HepG2 (cell line): ENCODE measurements around the gene ETFA. TPM values are rescaled to one million over a fixed set of nuclear protein-coding genes. Genes with fewer than 3 reads are reported as not detected.

Source experiments
- ARNT ChIP-seq: fragments of 450-650 bp; IDR thresholded peaks from 2 replicates; pipeline ENCODE4 v1.6.1; 2017
- BCL6 ChIP-seq: IDR thresholded peaks from 2 replicates; pipeline ENCODE4 v1.6.1; 2016; ENCODE audit warnings: missing genetic modification reagents, missing compliant biosample characterization
- BRD4 ChIP-seq: sonication (generic); formaldehyde crosslinking; IDR thresholded peaks from 2 replicates; pipeline ENCODE4 v1.4.0; 2020; ENCODE audit warnings: missing genetic modification reagents
- CEBPB ChIP-seq: IDR thresholded peaks from 2 replicates; pipeline ENCODE4 v1.6.1; 2011; ENCODE audit warnings: low read depth, low read length, improper control_type of control experiment, borderline replicate concordance
- DMTF1 ChIP-seq: sonication (generic); formaldehyde crosslinking; IDR thresholded peaks from 2 replicates; pipeline ENCODE4 v1.4.0; 2020; ENCODE audit warnings: mild to moderate bottlenecking, missing genetic modification reagents
- GPN1 ChIP-seq: sonication (generic); formaldehyde crosslinking; IDR thresholded peaks from 2 replicates; pipeline ENCODE4 v1.5.1; 2020; ENCODE audit warnings: missing genetic modification reagents, borderline replicate concordance
- HMG20B ChIP-seq: conservative IDR thresholded peaks from 2 replicates; pipeline ENCODE4 v1.6.1; 2016; ENCODE audit warnings: missing genetic modification reagents, missing compliant biosample characterization
- HOXA5 ChIP-seq: sonication (generic); formaldehyde crosslinking; IDR thresholded peaks from 2 replicates; pipeline ENCODE4 v1.4.0; 2020; ENCODE audit warnings: missing genetic modification reagents
- MIER3 ChIP-seq: IDR thresholded peaks from 2 replicates; pipeline ENCODE4 v1.6.1; 2016; ENCODE audit warnings: missing compliant biosample characterization, borderline replicate concordance
- MLLT10 ChIP-seq: sonication (generic); formaldehyde crosslinking; IDR thresholded peaks from 2 replicates; pipeline ENCODE4 v1.4.0; 2020; ENCODE audit warnings: missing genetic modification reagents
- NBN ChIP-seq: fragments of 450-650 bp; conservative IDR thresholded peaks from 2 replicates; pipeline ENCODE4 v1.6.1; 2017
- RBM39 ChIP-seq: fragments of 200-400 bp; formaldehyde crosslinking; IDR thresholded peaks from one replicate; pipeline ENCODE4 v1.6.1; 2018; ENCODE audit warnings: antibody characterized with exemption, mild to moderate bottlenecking, low read depth, low read length; ENCODE audit not compliant: poor library complexity, severe bottlenecking
- RFXAP ChIP-seq: sonication (generic); formaldehyde crosslinking; IDR thresholded peaks from 2 replicates; pipeline ENCODE4 v1.4.0; 2020; ENCODE audit warnings: missing genetic modification reagents, borderline replicate concordance
- SIX4 ChIP-seq: sonication (generic); formaldehyde crosslinking; IDR thresholded peaks from 2 replicates; pipeline ENCODE4 v1.4.0; 2020; ENCODE audit warnings: missing genetic modification reagents
- SP4 ChIP-seq: sonication (generic); formaldehyde crosslinking; IDR thresholded peaks from 2 replicates; pipeline ENCODE4 v1.8.1; 2023; ENCODE audit warnings: mild to moderate bottlenecking, missing genetic modification reagents
- TEAD2 ChIP-seq: sonication (generic); formaldehyde crosslinking; IDR thresholded peaks from 2 replicates; pipeline ENCODE4 v1.9.0; 2021; ENCODE audit warnings: missing genetic modification reagents
- U2AF2 ChIP-seq: fragments of 200-400 bp; formaldehyde crosslinking; IDR thresholded peaks from 2 replicates; pipeline ENCODE4 v1.6.1; 2017; ENCODE audit warnings: low read depth, mild to moderate bottlenecking, low read length
- ZBTB14 ChIP-seq: sonication (generic); formaldehyde crosslinking; IDR thresholded peaks from 2 replicates; pipeline ENCODE4 v1.4.0; 2020; ENCODE audit warnings: missing genetic modification reagents
- ZFAT ChIP-seq: sonication (generic); formaldehyde crosslinking; conservative IDR thresholded peaks from 2 replicates; pipeline ENCODE4 v1.8.1; 2023; ENCODE audit warnings: missing genetic modification reagents, inconsistent platforms
- ZFP62 ChIP-seq: sonication (generic); formaldehyde crosslinking; IDR thresholded peaks from 2 replicates; pipeline ENCODE4 v1.4.0; 2020; ENCODE audit warnings: missing genetic modification reagents
- ZNF17 ChIP-seq: sonication (generic); formaldehyde crosslinking; IDR thresholded peaks from 2 replicates; pipeline ENCODE4 v1.5.0; 2020; ENCODE audit warnings: mild to moderate bottlenecking, missing genetic modification reagents
- ZNF3 ChIP-seq: IDR thresholded peaks from 2 replicates; pipeline ENCODE4 v1.7.0; 2017; ENCODE audit warnings: inconsistent platforms
- ZNF446 ChIP-seq: sonication (generic); formaldehyde crosslinking; IDR thresholded peaks from 2 replicates; pipeline ENCODE4 v1.5.0; 2020; ENCODE audit warnings: mild to moderate bottlenecking, missing genetic modification reagents
- ZNF564 ChIP-seq: sonication (generic); formaldehyde crosslinking; IDR thresholded peaks from 2 replicates; pipeline ENCODE4 v1.8.1; 2023; ENCODE audit warnings: mild to moderate bottlenecking, missing genetic modification reagents
- ZSCAN30 ChIP-seq: sonication (generic); formaldehyde crosslinking; IDR thresholded peaks from 2 replicates; pipeline ENCODE4 v1.5.0; 2020; ENCODE audit warnings: mild to moderate bottlenecking, missing genetic modification reagents
- polyA plus RNA-seq, 8 experiments: library from polyadenylated mRNA; depleted of rRNA in 3 of 8; stranded (reverse) in 7 of 8; unstranded in 1 of 8; fragments of >200 nt; fragmentation: Illumina TruSeq in 4 of 8; extraction: Trizol in 4 of 8; gene quantifications; 2 replicates each; pipeline versions ENCODE4 v1.2.1 to v1.2.3, GENCODE V29; 2011 to 2016; ENCODE audit warnings: low read depth in 4 of 8, missing spikeins in 1 of 8, mixed read lengths in 1 of 8; ENCODE audit not compliant: insufficient read depth in 1 of 8
- total RNA-seq, 5 experiments: library from RNA; depleted of rRNA; stranded (reverse); fragments of >200 nt; fragmentation: Illumina TruSeq; extraction: Trizol; gene quantifications; 2 replicates each; pipeline ENCODE4 v1.2.3, GENCODE V29; 2016; ENCODE audit warnings: low read depth in 1 of 5
- TF ChIP-seq, protein P1 (sequence below): sonication (generic); formaldehyde crosslinking; IDR thresholded peaks from 2 replicates; pipeline ENCODE4 v1.4.0; 2020; ENCODE audit warnings: mild to moderate bottlenecking, missing genetic modification reagents
- TF ChIP-seq, protein P2 (sequence below): sonication (generic); formaldehyde crosslinking; IDR thresholded peaks from 2 replicates; pipeline ENCODE4 v1.8.0; 2022; ENCODE audit warnings: mild to moderate bottlenecking, missing genetic modification reagents, moderate library complexity

ETFA gene
- total and polyA plus RNA-seq, 2 of the 13 experiments (the other 11 are each of a cell fraction or from before 2014, with no cell fraction given): 291 to 396 TPM

- TF ChIP-seq DMTF1 (CRISPR knock-in tag) (0 out of 2 replicates have a peak, but pooled peaks have one; percentile 24), RBM39 (peak; percentile 80), RFXAP (CRISPR knock-in tag) (peak; percentile 97), ZBTB14 (CRISPR knock-in tag) (no peak), ZNF446 (CRISPR knock-in tag) (peak; percentile 90; the same call in 1 of the 2 replicates), BRD4 (CRISPR knock-in tag) (peak; percentile 42; the same call in 1 of the 2 replicates), ZFP62 (no peak), MIER3 (CRISPR knock-in tag) (peak; percentile 55; the same call in 1 of the 2 replicates), HOXA5 (no peak), MLLT10 (no peak), ZNF564 (CRISPR knock-in tag) (peak; percentile 82), ZNF17 (CRISPR knock-in tag) (no peak), CEBPB (no peak), GPN1 (CRISPR knock-in tag) (no peak; the same call in 1 of the 2 replicates), ZSCAN30 (no peak), SIX4 (CRISPR knock-in tag) (0 out of 2 replicates have a peak, but pooled peaks have one; percentile 17), HMG20B (CRISPR knock-in tag) (peak; percentile 69; the same call in 1 of the 2 replicates), BCL6 (CRISPR knock-in tag) (peak; percentile 83), NBN (no peak), ZFAT (no peak), SP4 (peak; percentile 51), U2AF2 (no peak), ZNF3 (CRISPR knock-in tag) (no peak), ARNT (no peak), TEAD2 (CRISPR knock-in tag) (no peak)
- TF ChIP-seq, protein P1, sequence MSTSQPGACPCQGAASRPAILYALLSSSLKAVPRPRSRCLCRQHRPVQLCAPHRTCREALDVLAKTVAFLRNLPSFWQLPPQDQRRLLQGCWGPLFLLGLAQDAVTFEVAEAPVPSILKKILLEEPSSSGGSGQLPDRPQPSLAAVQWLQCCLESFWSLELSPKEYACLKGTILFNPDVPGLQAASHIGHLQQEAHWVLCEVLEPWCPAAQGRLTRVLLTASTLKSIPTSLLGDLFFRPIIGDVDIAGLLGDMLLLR (CRISPR knock-in tag): peak; percentile 45; the same call in 1 of the 2 replicates
- TF ChIP-seq, protein P2, sequence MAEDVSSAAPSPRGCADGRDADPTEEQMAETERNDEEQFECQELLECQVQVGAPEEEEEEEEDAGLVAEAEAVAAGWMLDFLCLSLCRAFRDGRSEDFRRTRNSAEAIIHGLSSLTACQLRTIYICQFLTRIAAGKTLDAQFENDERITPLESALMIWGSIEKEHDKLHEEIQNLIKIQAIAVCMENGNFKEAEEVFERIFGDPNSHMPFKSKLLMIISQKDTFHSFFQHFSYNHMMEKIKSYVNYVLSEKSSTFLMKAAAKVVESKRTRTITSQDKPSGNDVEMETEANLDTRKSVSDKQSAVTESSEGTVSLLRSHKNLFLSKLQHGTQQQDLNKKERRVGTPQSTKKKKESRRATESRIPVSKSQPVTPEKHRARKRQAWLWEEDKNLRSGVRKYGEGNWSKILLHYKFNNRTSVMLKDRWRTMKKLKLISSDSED: no peak
These were observed at the start of gene ETFA (continued) for GRCh38 chr15:76311100-76311953.
